GM18508 (cell line): ENCODE measurements around the gene OR13D1.
"Not testable (repeated sequence)": the region's sequence is repeated elsewhere in the genome, so short reads cannot be mapped to it uniquely, and the experiment has no call there.

Source experiments
- ATAC-seq: cut with Tn5 transposase; IDR thresholded peaks from one replicate; pipeline ENCODE4 v1.9.1; 2021; ENCODE audit warnings: moderate number of reproducible peaks; ENCODE audit not compliant: insufficient read depth, unreplicated experiment

Gene OR13D1

DNA sequence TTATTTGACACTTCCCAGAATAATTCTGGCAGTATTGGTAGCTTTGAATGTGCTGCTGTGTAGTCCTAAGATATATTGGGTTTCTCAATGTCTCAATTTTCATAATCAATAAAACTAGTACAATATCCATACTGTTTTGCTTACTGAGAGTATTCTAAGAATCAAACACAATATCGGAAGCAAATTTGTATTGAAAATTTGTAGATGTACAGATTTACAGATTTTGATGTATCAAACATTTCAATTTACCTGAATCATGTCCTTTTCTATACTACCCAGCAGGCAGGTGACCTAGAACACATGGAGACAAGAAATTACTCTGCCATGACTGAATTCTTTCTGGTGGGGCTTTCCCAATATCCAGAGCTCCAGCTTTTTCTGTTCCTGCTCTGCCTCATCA is at the start of gene OR13D1:
TSS of gene OR13D1 (plus strand) at position 301 of the 400 bp plus-strand sequence. CDS start at position 301, 0 bp downstream.
- no peak for ATAC-seq

DNA sequence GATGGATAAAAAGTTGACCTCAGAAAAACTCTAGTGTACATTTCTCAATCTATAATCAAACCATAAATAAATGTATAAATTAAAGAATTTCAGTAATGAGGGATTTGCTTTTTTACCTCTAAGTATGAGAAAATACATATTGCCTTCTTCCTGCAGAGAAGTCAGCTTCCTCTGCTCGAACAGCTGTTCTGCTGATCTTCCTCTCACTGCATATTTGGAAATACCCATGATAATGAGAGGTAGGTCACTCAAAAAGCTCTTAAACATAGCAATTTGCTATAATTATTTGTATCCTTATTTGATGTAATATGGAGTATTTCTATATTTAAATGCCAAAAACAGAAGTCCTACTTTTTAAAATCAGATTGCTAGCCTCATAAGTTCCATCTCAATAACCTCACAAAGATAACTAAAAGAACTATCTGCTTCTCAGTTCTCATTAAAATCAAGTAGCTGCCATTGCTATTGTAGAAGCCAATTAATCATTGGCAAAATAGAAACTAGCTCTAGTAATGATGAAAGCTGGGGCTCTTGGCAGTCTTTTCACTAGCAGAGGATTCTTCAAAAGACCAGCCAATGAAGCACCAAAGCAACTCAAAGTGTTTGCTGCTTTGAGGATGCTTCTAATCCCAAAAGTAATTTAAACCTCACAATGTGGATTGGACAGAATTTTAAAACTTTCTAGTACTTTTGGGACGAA is 35.7 kb upstream of the OR13D1 start:
- peak; percentile 59 for ATAC-seq

DNA sequence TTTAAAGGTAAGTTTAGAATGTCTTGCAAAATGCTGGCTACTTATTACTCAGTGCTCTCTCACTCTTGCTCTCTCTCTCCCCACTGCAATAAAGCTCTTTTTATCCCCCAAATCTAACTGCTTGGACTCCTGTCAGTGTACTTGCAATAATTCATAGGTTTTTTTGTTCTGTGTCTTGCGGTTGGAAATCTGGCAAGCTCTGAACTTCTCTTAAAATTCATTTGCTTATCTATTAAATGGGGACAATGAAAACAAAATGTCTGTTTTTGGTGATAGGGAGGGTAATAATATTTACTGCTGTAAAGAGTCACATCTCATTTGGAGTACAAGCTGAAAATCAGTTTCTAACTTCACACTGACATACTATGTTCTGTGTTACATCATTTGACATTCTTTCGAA is 18.7 kb upstream of the OR13D1 start:
- no peak for ATAC-seq

GRCh38 chr9:104682642-104683041 is 11.7 kb upstream of the OR13D1 start:
- peak; percentile 83 for ATAC-seq

DNA sequence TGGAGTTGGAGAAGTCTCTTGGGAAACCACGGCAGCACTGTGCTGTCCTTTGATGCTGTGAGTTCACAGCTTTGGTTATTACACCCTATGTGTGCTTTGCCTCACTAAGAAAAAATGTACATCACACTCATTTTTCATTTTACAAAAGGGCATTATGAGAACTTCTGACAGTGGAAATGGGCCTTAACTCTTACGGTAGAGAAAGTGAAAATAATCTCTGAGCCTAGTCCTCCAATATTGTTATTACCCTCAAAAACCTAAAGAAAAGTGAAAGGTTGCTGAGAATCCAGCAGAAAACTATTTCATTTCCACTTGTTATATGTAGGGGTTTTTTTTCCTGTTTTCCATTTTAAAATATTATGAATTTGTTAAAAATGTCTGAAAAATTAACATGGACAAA is 8.2 kb upstream of the OR13D1 start:
- ATAC-seq, result no peak

DNA sequence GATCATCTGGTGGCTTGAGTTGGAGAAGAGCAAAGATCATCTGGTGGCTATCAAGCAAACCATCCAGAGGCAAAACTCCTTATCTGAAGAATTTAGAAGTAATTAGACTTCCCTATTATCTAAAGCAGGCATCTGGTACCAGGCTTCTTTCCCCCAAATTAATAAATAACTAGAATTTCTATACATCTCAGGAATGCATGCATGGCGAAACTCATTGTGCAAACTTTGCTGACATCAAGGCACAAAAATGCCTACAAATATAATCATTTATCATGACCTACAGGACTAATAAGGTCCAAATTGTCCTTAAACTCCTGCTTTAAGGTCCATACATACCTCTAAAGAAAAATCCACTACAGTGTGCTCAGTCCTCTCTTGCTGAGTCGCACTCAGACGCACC is 6.0 kb downstream of the OR13D1 start:
- ATAC-seq, result no peak

GRCh38 chr9:104708737-104709136 is 14.4 kb downstream of the OR13D1 start:
- ATAC-seq, result not testable (repeated sequence)

- ATAC-seq, result no peak
Measured at GRCh38 chr9:104711604-104712003, 17.3 kb downstream of the OR13D1 start.

- ATAC-seq, result no peak
Measured at GRCh38 chr9:104725014-104725413, 30.7 kb downstream of the OR13D1 start.

DNA sequence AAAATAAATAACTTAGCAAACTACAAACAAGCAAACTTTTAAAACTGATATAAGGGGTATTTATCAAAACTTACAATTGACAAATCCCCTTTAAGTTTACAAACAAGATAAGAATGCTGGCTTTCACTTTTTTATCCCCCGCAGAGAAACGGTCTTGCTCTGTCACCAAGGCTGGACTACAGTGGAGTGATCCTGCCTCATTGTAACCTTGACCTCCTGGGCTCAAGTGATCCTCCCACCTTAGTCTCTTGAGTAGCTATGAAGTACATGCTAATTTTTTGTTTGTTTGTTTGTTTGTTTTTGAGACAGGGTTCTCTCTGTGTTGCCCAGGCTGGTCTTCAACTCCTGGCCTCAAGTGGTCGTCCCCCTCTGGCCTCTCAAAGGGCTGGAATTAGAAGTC is 44.1 kb downstream of the OR13D1 start:
- no peak for ATAC-seq

GRCh38 chr9:104740621-104741020 is 46.3 kb downstream of the OR13D1 start:
- ATAC-seq, result no peak

DNA sequence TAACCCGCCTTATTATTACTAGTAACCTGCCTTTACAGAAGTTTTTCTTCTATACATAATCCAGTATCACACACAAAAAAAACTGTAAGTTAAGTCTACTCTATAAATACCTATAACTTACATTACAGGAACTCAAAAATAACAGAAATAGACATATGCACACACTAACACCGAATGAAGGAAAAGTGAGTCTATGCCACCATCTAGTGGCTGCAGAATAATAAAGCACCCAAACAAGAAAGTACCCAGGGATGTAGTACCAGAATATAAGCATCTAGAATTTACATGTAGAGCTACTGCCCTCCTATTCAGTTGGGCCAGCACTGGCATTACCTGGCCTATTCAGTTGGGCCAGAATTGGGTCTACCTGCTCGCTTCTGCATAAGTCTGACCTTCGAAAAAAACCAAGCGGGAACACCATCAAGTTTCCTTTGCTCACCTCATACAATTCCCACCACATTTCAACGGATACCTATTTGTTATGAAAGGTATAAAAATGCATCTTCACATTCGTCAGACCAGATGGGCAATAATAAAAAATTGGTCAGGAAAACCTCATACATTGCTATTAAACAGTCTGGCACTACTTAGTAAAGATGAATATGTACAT is 49.2 kb downstream of the OR13D1 start:
- peak; percentile 66 for ATAC-seq
